22Rv1 (cell line): ENCODE data around the gene GNA15.

Experiments
- H3K27ac ChIP-seq: fragments of 450-650 bp; 2 replicates; pipeline ENCODE4 v1.5.1; 2017
- ZFX ChIP-seq: fragments of 450-650 bp; IDR thresholded peaks from 2 replicates; pipeline ENCODE4 v1.6.1; 2017; ENCODE audit warnings: antibody characterized with exemption, borderline replicate concordance
- TF ChIP-seq, protein P1 (sequence below): fragments of 450-650 bp; IDR thresholded peaks from 2 replicates; pipeline ENCODE4 v1.5.1; 2017; ENCODE audit warnings: mild to moderate bottlenecking

The GNA15 gene

DNA sequence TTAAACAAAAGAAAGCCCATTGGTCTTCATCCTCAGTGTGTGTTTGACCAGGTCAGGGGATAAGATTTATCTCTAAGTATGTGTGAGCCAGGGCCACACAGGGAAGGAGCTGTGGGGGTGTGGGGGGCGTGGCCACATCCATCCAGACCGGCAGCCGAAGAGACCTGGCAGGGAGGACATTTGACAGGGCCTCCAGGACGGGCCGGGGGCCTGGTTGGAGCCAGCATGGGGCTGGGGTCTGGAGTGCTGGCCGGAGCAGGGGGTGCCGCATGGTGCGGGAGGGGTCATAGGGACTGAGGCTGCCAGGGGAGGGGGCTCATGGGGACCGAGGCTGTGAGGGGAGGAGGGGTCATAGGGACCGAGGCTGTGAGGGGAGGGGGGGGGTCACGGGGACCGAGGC lies 20.4 kb upstream of the GNA15 start:
- H3K27ac ChIP-seq: no peak overlapping the region
- TF ChIP-seq, protein P1, sequence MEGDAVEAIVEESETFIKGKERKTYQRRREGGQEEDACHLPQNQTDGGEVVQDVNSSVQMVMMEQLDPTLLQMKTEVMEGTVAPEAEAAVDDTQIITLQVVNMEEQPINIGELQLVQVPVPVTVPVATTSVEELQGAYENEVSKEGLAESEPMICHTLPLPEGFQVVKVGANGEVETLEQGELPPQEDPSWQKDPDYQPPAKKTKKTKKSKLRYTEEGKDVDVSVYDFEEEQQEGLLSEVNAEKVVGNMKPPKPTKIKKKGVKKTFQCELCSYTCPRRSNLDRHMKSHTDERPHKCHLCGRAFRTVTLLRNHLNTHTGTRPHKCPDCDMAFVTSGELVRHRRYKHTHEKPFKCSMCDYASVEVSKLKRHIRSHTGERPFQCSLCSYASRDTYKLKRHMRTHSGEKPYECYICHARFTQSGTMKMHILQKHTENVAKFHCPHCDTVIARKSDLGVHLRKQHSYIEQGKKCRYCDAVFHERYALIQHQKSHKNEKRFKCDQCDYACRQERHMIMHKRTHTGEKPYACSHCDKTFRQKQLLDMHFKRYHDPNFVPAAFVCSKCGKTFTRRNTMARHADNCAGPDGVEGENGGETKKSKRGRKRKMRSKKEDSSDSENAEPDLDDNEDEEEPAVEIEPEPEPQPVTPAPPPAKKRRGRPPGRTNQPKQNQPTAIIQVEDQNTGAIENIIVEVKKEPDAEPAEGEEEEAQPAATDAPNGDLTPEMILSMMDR: no peak
- no peak for TF ChIP-seq ZFX

DNA sequence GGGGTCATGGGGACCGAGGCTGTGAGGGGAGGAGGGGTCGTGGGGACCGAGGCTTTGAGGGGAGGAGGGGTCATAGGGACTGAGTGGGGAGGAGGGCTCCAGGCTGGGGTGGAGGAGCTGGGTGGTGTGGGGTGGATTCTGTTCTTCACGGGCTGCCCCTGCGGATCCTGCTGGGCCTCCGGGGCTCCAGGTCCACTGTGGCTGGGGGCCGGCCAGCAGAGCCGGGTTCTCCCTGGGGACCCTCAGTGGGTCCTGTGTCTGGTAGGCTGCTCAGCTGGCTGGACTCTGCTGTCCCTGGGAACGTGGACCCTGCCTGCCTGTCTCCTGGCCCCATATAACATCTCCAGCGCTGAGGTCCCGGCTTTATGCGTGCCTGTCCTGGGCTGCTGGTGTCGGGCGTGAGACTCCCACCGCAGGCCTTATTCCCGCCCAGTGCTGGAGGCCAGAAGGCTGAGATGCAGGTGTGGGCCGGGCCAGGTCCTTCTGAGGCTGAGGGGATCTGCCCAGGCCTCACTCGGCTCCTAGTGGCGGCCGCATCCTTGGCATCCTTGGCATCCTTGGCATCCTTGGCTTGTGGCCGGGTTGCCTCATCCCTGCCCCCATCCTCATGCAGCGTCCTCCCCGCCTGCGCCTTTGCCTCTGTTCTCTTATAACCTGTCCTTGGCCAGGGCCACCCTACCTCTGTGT lies 19.8 kb upstream of the GNA15 start:
- no peak for TF ChIP-seq ZFX
- TF ChIP-seq, protein P1: no peak

DNA sequence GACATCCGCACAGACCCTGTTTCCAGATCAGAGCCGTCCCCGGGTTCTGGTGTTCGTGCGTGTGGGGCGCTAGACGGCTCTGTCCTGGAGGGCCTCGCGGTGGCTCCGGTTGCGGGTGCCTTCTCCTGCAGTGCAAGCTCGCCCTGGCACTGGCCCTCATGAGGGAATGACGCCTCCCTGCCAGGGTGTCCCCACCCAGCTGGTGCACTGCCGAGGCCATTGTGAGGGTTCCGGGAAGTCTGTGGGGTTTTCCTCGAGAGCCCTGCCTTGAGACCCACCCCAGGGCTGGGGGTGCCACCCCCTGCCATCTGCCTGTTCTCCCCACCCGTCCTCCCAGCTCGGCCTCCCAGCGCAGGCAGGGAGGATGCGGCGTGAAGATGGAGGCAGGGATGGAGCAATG lies 19.2 kb upstream of the GNA15 start:
- H3K27ac ChIP-seq: no peak overlapping the region
- TF ChIP-seq, protein P1: no peak
- no peak for TF ChIP-seq ZFX

More for the DNA sequence above, 19.8 kb upstream of the GNA15 start:
- H3K27ac ChIP-seq: no peak overlapping the region

DNA sequence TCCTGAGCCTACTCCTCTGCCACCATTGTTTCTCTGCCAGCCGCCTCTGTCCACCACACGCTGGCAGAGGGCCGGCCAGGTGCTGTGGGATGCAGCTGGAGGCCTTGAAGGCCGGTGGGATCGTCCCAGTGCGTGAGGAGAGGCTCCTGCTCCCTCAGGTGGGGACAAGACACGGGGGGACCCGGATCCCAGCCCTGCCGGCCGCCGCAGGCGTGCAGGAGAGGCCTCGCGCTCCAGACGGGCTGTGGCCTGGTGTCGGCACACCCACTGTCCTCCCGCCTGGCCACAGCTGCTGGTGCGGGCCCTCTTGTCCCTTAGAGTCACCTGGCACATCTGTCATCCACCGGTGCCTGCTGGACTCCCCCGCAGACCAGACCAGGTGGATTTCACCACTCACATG lies 18.1 kb upstream of the GNA15 start:
- TF ChIP-seq ZFX: no peak
- TF ChIP-seq, protein P1: no peak
- no peak overlapping the region for H3K27ac ChIP-seq

DNA sequence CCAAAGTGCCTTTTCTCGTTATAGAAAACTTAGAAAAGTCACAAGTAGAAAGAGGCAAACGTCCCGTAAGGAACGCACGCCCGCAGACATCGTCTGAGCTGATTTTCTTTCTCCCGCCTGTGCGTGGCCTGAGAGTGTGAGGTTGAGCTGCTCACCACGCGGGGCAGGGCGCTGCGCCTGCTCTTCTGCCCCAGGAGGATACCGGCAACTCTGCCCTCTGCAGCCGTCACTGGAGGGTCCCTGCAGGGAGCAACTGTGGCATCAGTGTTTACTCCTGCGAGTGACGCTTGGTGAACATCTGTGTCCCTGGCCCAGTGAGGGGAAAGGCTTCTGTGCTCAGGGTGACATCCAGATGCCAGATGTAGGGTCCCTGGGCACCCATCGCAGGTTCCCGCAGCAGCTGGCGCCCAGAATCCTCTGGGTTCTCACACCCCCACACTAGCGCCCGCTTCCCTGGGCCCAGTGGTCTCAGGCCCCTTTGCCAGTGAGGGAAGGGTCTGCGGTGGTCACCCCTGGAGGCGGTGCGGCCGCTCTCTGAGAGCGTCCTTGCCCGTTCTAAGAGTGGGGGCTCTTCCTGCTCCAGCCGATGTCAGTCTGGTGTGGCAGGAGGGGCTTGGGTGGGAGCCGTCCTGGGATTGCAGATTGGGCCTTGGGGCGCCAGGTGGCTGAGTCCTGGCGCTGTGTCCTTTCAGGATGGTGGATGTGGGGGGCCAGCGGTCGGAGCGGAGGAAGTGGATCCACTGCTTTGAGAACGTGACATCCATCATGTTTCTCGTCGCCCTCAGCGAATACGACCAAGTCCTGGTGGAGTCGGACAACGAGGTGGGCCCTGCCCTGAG lies 17.4 kb upstream of the GNA15 start:
- TF ChIP-seq, protein P1: no peak
- no peak for TF ChIP-seq ZFX
- H3K27ac ChIP-seq: no peak overlapping the region

DNA sequence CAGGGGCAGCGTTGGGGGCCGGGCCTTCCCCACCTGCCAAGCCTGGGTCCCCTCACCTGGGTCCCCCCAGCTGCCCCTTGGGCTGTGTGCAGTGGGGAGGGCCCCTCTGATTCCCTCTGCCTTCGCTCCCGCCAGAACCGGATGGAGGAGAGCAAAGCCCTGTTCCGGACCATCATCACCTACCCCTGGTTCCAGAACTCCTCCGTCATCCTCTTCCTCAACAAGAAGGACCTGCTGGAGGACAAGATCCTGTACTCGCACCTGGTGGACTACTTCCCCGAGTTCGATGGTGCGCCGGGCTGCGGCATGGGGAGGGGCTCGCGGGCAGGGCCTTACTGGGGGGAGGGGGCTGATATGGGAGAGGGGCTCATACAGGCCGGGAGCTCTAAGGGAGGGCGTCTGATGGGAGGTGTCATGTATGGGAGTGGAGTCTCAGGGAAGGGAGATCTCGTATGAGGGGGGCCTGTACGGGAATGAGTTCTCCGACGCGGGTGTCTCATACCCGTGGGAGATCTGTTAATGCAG lies 16.7 kb upstream of the GNA15 start:
- no peak overlapping the region for H3K27ac ChIP-seq
- no peak for TF ChIP-seq ZFX
- TF ChIP-seq, protein P1: no peak
